NT2/D1 (cell line): Measurements from ENCODE around the gene GRB10.

Experiments
- DNase-seq: peaks from one replicate; pipeline ENCODE4 v3.0.0-alpha.2; 2011; ENCODE audit warnings: low read depth, low spot score
- H3K27me3 ChIP-seq: 2 replicates; pipeline ENCODE4 v1.6.0; 2011; ENCODE audit warnings: mild to moderate bottlenecking; ENCODE audit not compliant: insufficient read length, insufficient read depth
- H3K36me3 ChIP-seq: 2 replicates; pipeline ENCODE4 v1.6.1; 2011; ENCODE audit warnings: mild to moderate bottlenecking, low read length, mixed read lengths; ENCODE audit not compliant: insufficient read depth, insufficient read length
- H3K4me1 ChIP-seq: 2 replicates; pipeline ENCODE4 v1.5.1; 2011; ENCODE audit not compliant: insufficient read depth, insufficient read length
- H3K4me3 ChIP-seq: 2 replicates; pipeline ENCODE4 v1.5.1; 2011; ENCODE audit warnings: low read depth; ENCODE audit not compliant: insufficient read length
- H3K9ac ChIP-seq: 2 replicates; pipeline ENCODE4 v1.6.0; 2011; ENCODE audit warnings: low read depth; ENCODE audit not compliant: insufficient read length
- H3K9me3 ChIP-seq: 2 replicates; pipeline ENCODE4 v1.5.1; 2011; ENCODE audit warnings: mild to moderate bottlenecking, low read length; ENCODE audit not compliant: insufficient read depth
- SUZ12 ChIP-seq: IDR thresholded peaks from 2 replicates; pipeline ENCODE4 v1.6.1; 2011; ENCODE audit not compliant: insufficient read length, insufficient read depth; ENCODE audit errors: extremely low read depth
- YY1 ChIP-seq: IDR thresholded peaks from 2 replicates; pipeline ENCODE4 v1.6.1; 2011; ENCODE audit not compliant: insufficient read length, insufficient read depth
- ZNF274 ChIP-seq: IDR thresholded peaks from 2 replicates; pipeline ENCODE4 v1.6.1; 2011; ENCODE audit warnings: mild to moderate bottlenecking, low read depth, low read length

The GRB10 gene

DNA sequence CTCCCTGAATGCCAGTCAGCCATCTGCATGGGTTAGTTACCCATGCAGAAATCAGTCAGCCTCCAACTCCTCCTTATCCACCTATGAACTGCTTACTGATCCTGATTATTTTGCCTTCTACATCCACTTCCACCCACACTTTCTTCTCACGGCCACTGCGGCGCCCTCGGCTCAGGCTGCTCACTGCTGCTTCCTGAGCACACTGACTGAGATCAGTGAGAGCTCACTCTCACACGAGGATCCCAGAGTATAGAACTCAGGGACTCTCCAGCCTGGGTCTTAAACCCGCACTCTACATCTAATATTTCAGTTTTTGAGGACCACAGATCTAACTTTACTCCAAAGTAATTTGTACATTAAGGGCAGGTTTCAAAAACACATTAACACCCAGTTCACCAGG, 64.4 kb downstream of the GRB10 start:
- Histone ChIP-seq H3K4me3 (no peak overlapping the region), H3K9me3 (no peaks in the 10 kb centered on the region), H3K27me3 (no peaks in the 10 kb centered on the region), H3K36me3 (peaks cover 8% of the 10 kb centered on the region), H3K9ac (no peak overlapping the region), H3K4me1 (peaks cover 6% of the 10 kb centered on the region)
- TF ChIP-seq SUZ12 (no peak), YY1 (no peak), ZNF274 (no peak)
- no peak for DNase-seq

GRCh38 chr7:50717181-50717580, 65.5 kb downstream of the GRB10 start:
- no peak overlapping the region for H3K9ac ChIP-seq
- peaks cover 6% of the 10 kb centered on the region for H3K36me3 ChIP-seq
- no peak overlapping the region for H3K4me3 ChIP-seq
- DNase-seq: no peak
- no peaks in the 10 kb centered on the region for H3K9me3 ChIP-seq
- TF ChIP-seq ZNF274: no peak
- TF ChIP-seq YY1: no peak
- TF ChIP-seq SUZ12: no peak
- peaks cover 6% of the 10 kb centered on the region for H3K4me1 ChIP-seq
- no peaks in the 10 kb centered on the region for H3K27me3 ChIP-seq

GRCh38 chr7:50714857-50715256, 67.8 kb downstream of the GRB10 start:
- H3K4me1 ChIP-seq: no peaks in the 10 kb centered on the region
- no peak overlapping the region for H3K9ac ChIP-seq
- no peaks in the 10 kb centered on the region for H3K9me3 ChIP-seq
- DNase-seq: no peak
- H3K27me3 ChIP-seq: no peaks in the 10 kb centered on the region
- TF ChIP-seq SUZ12: no peak
- no peak for TF ChIP-seq YY1
- no peak for TF ChIP-seq ZNF274
- peaks cover 11% of the 10 kb centered on the region for H3K36me3 ChIP-seq
- no peak overlapping the region for H3K4me3 ChIP-seq

DNA sequence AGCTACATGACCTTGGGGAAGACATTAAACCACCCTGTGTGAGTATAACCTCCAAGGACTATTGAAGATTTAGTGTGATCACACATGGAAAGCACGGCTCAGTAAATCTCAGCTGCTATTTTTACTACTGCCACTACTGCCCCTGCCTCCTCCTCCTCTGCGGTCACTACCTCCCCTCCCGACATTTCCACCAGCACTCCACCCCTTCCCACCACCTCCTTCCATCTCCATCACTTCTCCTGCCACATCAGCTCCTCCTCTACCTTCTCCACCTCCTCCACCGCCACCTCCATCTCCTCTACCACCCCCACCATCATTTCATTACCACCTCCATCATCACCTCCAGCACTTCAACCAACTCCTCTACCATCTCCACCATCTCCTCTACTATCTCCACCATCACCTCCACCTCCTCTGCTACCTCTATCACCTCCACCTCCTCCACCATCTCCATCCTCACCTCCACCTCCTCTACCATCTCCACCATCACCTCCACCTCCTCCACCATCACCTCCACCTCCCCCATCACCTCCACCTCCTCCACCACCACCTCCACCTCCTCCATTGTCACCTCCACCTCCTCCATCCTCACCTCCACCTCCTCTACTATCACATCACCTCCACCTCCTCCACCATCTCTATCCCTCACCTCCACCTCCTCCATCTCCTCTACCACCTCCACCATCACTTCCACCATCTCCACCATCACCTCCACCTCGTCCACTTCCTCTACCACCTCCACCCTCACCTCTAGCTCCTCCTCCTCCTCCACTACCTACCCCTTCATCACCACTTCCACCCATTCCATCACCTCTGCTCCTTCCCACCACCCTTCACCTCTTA, 69.4 kb downstream of the GRB10 start:
- DNase-seq: no peak
- H3K9ac ChIP-seq: no peak overlapping the region
- no peak for TF ChIP-seq YY1
- TF ChIP-seq ZNF274: no peak
- TF ChIP-seq SUZ12: no peak
- H3K4me3 ChIP-seq: no peak overlapping the region
- H3K9me3 ChIP-seq: no peaks in the 10 kb centered on the region
- H3K36me3 ChIP-seq: peaks cover 17% of the 10 kb centered on the region
- H3K27me3 ChIP-seq: no peaks in the 10 kb centered on the region
- no peaks in the 10 kb centered on the region for H3K4me1 ChIP-seq

DNA sequence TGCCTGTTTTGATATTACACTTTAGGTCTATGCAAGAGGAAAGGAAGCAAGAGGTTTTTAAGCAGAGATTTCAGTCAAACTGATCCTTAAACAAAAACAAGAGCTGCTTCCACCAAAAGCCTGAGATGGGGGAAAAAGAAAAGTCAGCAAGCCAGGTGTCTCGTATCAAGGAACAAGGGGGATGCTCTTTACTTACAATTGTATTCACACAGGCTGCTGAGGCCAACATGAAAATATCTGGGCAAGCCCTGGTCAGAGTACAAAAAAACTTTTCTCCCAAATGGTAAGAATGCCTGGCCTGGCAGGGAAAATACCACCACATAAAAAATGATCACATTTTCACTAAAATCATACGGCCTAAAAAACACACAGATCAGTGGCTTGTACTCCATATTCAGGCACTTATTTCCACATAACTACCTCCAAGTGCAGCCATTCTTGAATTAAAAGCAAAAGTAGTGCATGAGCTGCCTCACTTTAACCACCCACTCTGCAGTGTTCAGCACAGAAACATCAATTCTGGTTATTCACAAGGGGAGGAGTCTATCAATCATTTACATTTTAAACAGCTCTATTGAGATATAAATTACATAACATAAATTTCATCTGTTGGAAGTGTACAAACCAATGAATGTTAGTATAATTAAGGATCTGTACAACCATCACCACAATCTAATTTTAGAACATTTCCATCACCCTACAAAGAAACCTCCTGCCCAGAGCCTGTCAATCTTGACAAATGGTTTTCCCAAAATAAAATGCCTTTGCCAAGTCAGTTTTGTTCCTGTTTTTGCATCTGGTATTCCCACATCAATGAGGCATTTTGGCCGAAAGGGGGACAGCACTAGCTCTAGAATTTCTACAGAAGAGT, 70.2 kb downstream of the GRB10 start:
- H3K9ac ChIP-seq: no peak overlapping the region
- no peak for DNase-seq
- no peaks in the 10 kb centered on the region for H3K4me1 ChIP-seq
- H3K4me3 ChIP-seq: no peak overlapping the region
- H3K36me3 ChIP-seq: peaks cover 17% of the 10 kb centered on the region
- no peaks in the 10 kb centered on the region for H3K27me3 ChIP-seq
- H3K9me3 ChIP-seq: no peaks in the 10 kb centered on the region
- TF ChIP-seq SUZ12 (no peak), YY1 (no peak), ZNF274 (no peak)

- Histone ChIP-seq H3K4me3 (no peak overlapping the region), H3K27me3 (no peaks in the 10 kb centered on the region), H3K9ac (no peak overlapping the region), H3K36me3 (peaks cover 18% of the 10 kb centered on the region), H3K4me1 (no peaks in the 10 kb centered on the region), H3K9me3 (no peaks in the 10 kb centered on the region)
- no peak for TF ChIP-seq YY1
- no peak for TF ChIP-seq ZNF274
- no peak for TF ChIP-seq SUZ12
- no peak for DNase-seq
These were observed 71.2 kb downstream of the GRB10 start for GRCh38 chr7:50711271-50712175.
